22Rv1 (cell line): ENCODE measurements around the gene SORL1.

Experiments
- ZFX ChIP-seq: fragments of 450-650 bp; IDR thresholded peaks from 2 replicates; pipeline ENCODE4 v1.6.1; 2017; ENCODE audit warnings: antibody characterized with exemption, borderline replicate concordance
- TF ChIP-seq, protein P1 (sequence below): fragments of 450-650 bp; IDR thresholded peaks from 2 replicates; pipeline ENCODE4 v1.5.1; 2017; ENCODE audit warnings: mild to moderate bottlenecking

DNA sequence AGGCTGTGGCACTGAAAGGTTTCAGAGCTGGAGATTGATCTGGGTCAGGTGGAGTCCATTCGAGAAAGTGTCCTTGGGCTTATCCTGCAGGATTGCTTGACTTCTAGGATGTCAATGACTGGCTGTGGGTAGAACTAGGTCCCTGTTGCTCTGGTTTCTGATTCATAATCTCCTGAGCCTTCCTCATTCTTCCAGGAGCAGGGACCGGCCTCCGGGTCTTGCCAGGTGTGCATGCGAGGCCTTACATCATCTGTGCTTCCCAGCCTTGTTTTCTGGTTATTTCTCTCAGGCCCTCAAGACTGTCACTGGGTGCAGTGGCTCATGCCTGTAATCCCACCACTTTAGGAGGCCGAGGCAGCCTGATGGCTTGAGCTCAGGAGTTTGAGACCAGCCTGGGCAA is 33.9 kb downstream of the SORL1 start:
- TF ChIP-seq, protein P1, sequence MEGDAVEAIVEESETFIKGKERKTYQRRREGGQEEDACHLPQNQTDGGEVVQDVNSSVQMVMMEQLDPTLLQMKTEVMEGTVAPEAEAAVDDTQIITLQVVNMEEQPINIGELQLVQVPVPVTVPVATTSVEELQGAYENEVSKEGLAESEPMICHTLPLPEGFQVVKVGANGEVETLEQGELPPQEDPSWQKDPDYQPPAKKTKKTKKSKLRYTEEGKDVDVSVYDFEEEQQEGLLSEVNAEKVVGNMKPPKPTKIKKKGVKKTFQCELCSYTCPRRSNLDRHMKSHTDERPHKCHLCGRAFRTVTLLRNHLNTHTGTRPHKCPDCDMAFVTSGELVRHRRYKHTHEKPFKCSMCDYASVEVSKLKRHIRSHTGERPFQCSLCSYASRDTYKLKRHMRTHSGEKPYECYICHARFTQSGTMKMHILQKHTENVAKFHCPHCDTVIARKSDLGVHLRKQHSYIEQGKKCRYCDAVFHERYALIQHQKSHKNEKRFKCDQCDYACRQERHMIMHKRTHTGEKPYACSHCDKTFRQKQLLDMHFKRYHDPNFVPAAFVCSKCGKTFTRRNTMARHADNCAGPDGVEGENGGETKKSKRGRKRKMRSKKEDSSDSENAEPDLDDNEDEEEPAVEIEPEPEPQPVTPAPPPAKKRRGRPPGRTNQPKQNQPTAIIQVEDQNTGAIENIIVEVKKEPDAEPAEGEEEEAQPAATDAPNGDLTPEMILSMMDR = no peak
- no peak for TF ChIP-seq ZFX
